C4-2B (cell line): ENCODE data around the gene UQCR11.

Source experiments
- ZFX ChIP-seq: fragments of 450-650 bp; IDR thresholded peaks from 2 replicates; pipeline ENCODE4 v1.6.1; 2017
- TF ChIP-seq, protein P1 (sequence below): fragments of 450-650 bp; conservative IDR thresholded peaks from 2 replicates; pipeline ENCODE4 v1.5.1; 2017; ENCODE audit warnings: mild to moderate bottlenecking

DNA sequence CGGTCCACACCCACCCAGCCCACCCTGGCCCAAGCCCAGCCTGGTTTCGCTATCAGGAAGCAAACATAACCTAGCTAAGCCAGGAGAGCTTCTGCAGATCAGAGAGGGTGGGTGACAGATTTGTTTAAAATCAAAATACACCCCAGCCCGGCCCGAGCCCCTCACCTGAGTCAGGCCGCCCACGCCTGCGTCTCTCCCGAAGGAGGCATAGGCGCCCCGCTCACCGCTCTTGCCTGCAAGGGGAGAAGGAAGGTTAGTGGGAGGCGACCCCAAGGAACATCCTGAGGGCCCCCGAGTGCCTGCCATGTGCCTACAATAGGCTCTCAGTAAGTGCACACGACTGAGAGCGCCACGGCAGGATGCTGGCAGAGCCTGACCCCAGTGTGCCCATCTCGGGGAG lies 21.9 kb upstream of the UQCR11 start:
- TF ChIP-seq, protein P1, sequence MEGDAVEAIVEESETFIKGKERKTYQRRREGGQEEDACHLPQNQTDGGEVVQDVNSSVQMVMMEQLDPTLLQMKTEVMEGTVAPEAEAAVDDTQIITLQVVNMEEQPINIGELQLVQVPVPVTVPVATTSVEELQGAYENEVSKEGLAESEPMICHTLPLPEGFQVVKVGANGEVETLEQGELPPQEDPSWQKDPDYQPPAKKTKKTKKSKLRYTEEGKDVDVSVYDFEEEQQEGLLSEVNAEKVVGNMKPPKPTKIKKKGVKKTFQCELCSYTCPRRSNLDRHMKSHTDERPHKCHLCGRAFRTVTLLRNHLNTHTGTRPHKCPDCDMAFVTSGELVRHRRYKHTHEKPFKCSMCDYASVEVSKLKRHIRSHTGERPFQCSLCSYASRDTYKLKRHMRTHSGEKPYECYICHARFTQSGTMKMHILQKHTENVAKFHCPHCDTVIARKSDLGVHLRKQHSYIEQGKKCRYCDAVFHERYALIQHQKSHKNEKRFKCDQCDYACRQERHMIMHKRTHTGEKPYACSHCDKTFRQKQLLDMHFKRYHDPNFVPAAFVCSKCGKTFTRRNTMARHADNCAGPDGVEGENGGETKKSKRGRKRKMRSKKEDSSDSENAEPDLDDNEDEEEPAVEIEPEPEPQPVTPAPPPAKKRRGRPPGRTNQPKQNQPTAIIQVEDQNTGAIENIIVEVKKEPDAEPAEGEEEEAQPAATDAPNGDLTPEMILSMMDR, result no peak
- no peak for TF ChIP-seq ZFX
